Large intestine (tissue), 3 donors: ENCODE data around the gene LRRC10B. TPM values are rescaled to one million over a fixed set of nuclear protein-coding genes. Genes with fewer than 3 reads are reported as not detected.
A peak's percentile ranks its signal among the peaks of the same experiment; 100 is the strongest.
"Not testable (repeated sequence)": the region's sequence is repeated elsewhere in the genome, so short reads cannot be mapped to it uniquely, and the experiment has no call there.

Experiments used
- DNase-seq, 2 donors: peaks; one replicate each; pipeline versions ENCODE4 v3.0.0 to v3.0.0-alpha.2; 2013
- H3K27ac ChIP-seq: one replicate; pipeline ENCODE4 v1.5.1; 2013; ENCODE audit warnings: low read length
- H3K27me3 ChIP-seq: 2 replicates; pipeline ENCODE4 v1.6.1; 2013; ENCODE audit warnings: low read length; ENCODE audit not compliant: control insufficient read depth, insufficient read depth
- H3K36me3 ChIP-seq: 2 replicates; pipeline ENCODE4 v1.6.1; 2013; ENCODE audit warnings: low read length; ENCODE audit not compliant: control insufficient read depth, insufficient read depth
- H3K4me1 ChIP-seq: one replicate; pipeline ENCODE4 v1.6.1; 2013; ENCODE audit warnings: low read length; ENCODE audit not compliant: control insufficient read depth, insufficient read depth
- H3K4me3 ChIP-seq: one replicate; pipeline ENCODE4 v1.5.1; 2013; ENCODE audit warnings: low read length
- H3K9me3 ChIP-seq: one replicate; pipeline ENCODE4 v1.6.1; 2013; ENCODE audit warnings: mild to moderate bottlenecking, low read depth, low read length, moderate library complexity; ENCODE audit not compliant: control insufficient read depth
- WGBS: methylation state at CpG from one replicate; pipeline ENCODE4 v1.1.5; 2013; ENCODE audit warnings: low lambda C conversion rate; ENCODE audit not compliant: insufficient coverage; 5-methylcytosine and 5-hydroxymethylcytosine counted together
- polyA plus RNA-seq: library from polyadenylated mRNA; unstranded; fragments of 120-200 nt; gene quantifications from one replicate; pipeline ENCODE4 v1.2.1, GENCODE V29; 2013

LRRC10B gene
- polyA plus RNA-seq, 1 donor = 1.3 TPM

- no peak overlapping the region for H3K27ac ChIP-seq
- WGBS = no CpG with 5 or more reads among the region's 1 CpG
- no peaks in the 10 kb centered on the region for H3K27me3 ChIP-seq
- H3K9me3 ChIP-seq = no peaks in the 10 kb centered on the region
- DNase-seq = no peak
- H3K4me1 ChIP-seq = peaks cover 11% of the 10 kb centered on the region
- H3K36me3 ChIP-seq = peaks cover 5% of the 10 kb centered on the region
- no peak overlapping the region for H3K4me3 ChIP-seq
These were observed 33.1 kb upstream of the LRRC10B start for GRCh38 chr11:61475433-61475832.

- Histone ChIP-seq H3K9me3 (no peaks in the 10 kb centered on the region), H3K27me3 (no peaks in the 10 kb centered on the region), H3K4me1 (peaks cover 16% of the 10 kb centered on the region), H3K36me3 (no peaks in the 10 kb centered on the region), H3K27ac (no peak overlapping the region), H3K4me3 (no peak overlapping the region)
- no CpG with 5 or more reads among the region's 3 CpGs for WGBS
- no peak for DNase-seq
These were observed 32.2 kb upstream of the LRRC10B start for GRCh38 chr11:61476371-61476770.

DNA sequence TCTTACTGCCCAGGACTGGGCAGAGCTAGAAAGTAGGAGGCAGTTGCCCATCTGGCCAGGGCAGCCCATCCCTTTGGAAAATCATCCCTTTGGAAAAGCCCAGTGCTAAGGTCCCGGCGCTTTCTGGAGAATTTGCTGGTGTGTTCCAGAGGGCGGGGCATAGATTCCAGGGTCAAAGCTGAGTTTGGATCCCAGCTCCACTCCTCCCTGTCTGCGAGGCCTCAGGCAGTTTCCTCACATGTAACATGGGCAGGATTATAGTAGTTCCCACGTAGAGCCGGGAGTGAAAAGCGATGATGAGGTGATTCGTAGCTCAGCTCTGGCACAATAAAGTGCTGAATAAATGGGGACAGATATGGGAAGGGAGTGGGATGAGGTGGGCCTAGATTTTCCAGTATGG lies 31.4 kb upstream of the LRRC10B start:
- Histone ChIP-seq H3K9me3 (no peaks in the 10 kb centered on the region), H3K4me3 (no peak overlapping the region), H3K27me3 (no peaks in the 10 kb centered on the region), H3K27ac (no peak overlapping the region), H3K36me3 (no peaks in the 10 kb centered on the region), H3K4me1 (peaks cover 16% of the 10 kb centered on the region)
- 40% methylated on average over 1 of the region's 8 CpGs for WGBS
- DNase-seq = no peak

DNA sequence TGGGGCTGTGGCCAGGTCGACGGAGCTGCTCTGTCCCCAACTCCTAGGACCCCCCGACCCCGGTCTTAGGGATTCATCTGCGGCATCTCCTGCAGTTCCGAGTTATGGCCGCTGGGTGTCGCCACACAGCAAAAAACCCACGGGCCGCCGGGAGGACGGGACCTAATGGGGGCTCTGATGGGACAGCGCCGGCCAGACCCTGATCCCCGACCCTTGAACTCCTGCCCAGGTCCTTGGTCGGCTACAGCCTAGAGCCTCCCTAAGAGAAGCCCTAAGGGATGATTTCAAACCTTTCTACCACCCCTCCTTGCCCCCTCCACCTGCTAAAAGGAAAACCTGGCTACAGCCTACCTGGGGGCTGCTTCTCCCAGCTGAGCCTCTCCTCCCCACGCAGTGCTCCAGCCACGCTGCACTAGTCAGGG lies 30.8 kb upstream of the LRRC10B start:
- H3K4me1 ChIP-seq = peaks cover 16% of the 10 kb centered on the region
- H3K36me3 ChIP-seq = no peaks in the 10 kb centered on the region
- WGBS = no CpG with 5 or more reads among the region's 18 CpGs
- H3K27ac ChIP-seq = no peak overlapping the region
- no peaks in the 10 kb centered on the region for H3K27me3 ChIP-seq
- DNase-seq = no peak
- H3K9me3 ChIP-seq = no peaks in the 10 kb centered on the region
- no peak overlapping the region for H3K4me3 ChIP-seq

DNA sequence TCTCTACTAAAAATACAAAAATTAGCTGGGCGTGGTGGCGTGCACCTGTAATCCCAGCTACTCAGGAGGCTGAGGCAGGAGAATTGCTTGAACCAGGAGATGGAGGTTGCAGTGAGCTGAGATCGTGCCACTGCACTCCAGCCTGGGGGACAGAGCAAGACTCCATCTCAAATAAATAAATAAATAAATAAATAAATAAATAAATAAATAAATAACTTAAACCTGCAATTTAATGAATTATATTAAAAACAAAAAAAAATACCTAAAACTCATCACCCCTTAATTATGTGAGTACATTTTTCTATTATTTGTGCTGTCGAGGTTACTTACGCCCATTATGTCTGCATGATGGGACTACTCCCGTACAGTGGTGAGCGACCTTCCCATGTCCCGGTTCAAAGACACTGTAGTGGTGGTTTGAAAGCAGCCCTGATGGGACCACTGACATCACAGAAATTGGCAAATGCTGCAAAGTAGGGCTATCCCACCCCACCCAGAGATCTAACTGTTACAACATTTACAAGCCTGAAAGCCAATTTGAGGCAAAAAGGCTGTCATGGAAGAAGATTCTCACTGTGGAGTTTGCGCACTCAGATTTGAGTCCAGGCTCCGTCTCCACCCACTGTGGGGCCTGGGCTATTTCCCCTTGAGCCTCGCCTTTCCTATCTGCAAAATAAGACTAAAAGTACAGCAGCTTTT lies 29.0 kb upstream of the LRRC10B start:
- WGBS = 74% methylated on average over 3 of the region's 11 CpGs
- peaks cover 16% of the 10 kb centered on the region for H3K4me1 ChIP-seq
- H3K27me3 ChIP-seq, DNase-seq, H3K9me3 ChIP-seq, H3K36me3 ChIP-seq, H3K4me3 ChIP-seq, H3K27ac ChIP-seq: not testable (repeated sequence)

- no peak for DNase-seq
- no peaks in the 10 kb centered on the region for H3K9me3 ChIP-seq
- no peak overlapping the region for H3K4me3 ChIP-seq
- no peaks in the 10 kb centered on the region for H3K27me3 ChIP-seq
- peaks cover 16% of the 10 kb centered on the region for H3K4me1 ChIP-seq
- 50% methylated on average over 1 of the region's 15 CpGs for WGBS
- no peak overlapping the region for H3K27ac ChIP-seq
- no peaks in the 10 kb centered on the region for H3K36me3 ChIP-seq
These were observed 28.1 kb upstream of the LRRC10B start for GRCh38 chr11:61480261-61480993.

- peaks cover 16% of the 10 kb centered on the region for H3K4me1 ChIP-seq
- no peak overlapping the region for H3K27ac ChIP-seq
- no peak overlapping the region for H3K4me3 ChIP-seq
- WGBS = no CpG with 5 or more reads among the region's 7 CpGs
- H3K36me3 ChIP-seq = no peaks in the 10 kb centered on the region
- peak; percentile 32 to 47 for DNase-seq
- no peaks in the 10 kb centered on the region for H3K27me3 ChIP-seq
- H3K9me3 ChIP-seq = no peaks in the 10 kb centered on the region
These were observed 27.6 kb upstream of the LRRC10B start for GRCh38 chr11:61480994-61481335.

DNA sequence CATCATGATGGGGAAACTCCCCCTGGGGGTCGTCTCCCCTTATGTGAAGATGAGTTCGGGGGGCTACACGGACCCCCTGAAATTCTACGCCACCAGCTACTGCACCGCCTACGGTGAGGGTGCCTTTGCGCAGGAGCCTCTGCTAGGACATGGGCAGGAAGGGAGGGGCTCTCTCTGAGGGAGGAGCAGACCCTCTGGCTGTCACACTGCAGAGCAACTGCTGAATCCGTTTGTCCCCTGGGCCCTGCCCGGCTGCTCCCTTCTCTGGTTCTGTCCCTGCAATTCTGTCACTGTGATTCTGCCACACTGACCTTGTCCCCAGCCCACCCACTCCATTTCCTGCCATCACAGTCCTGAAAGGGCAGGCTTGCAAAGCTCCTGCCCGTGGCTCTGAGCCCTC lies 26.7 kb upstream of the LRRC10B start:
- WGBS = no CpG with 5 or more reads among the region's 10 CpGs

GRCh38 chr11:61482513-61482912 lies 26.0 kb upstream of the LRRC10B start:
- Histone ChIP-seq H3K36me3 (no peaks in the 10 kb centered on the region), H3K9me3 (no peaks in the 10 kb centered on the region), H3K27me3 (no peaks in the 10 kb centered on the region), H3K27ac (no peak overlapping the region), H3K4me1 (peaks cover 10% of the 10 kb centered on the region), H3K4me3 (no peak overlapping the region)
- no CpG with 5 or more reads among the region's 7 CpGs for WGBS
- DNase-seq = no peak

More for the DNA sequence above, 26.7 kb upstream of the LRRC10B start:
- no peaks in the 10 kb centered on the region for H3K36me3 ChIP-seq
- H3K4me3 ChIP-seq = no peak overlapping the region
- no peaks in the 10 kb centered on the region for H3K27me3 ChIP-seq
- H3K4me1 ChIP-seq = peaks cover 16% of the 10 kb centered on the region
- no peak for DNase-seq
- no peak overlapping the region for H3K27ac ChIP-seq
- H3K9me3 ChIP-seq = no peaks in the 10 kb centered on the region

- Histone ChIP-seq H3K27ac (no peak overlapping the region), H3K4me3 (no peak overlapping the region), H3K9me3 (no peaks in the 10 kb centered on the region), H3K27me3 (no peaks in the 10 kb centered on the region), H3K36me3 (no peaks in the 10 kb centered on the region), H3K4me1 (peaks cover 19% of the 10 kb centered on the region)
- DNase-seq = no peak
- no CpG with 5 or more reads among the region's 11 CpGs for WGBS
These were observed 24.0 kb upstream of the LRRC10B start for GRCh38 chr11:61484541-61484940.

DNA sequence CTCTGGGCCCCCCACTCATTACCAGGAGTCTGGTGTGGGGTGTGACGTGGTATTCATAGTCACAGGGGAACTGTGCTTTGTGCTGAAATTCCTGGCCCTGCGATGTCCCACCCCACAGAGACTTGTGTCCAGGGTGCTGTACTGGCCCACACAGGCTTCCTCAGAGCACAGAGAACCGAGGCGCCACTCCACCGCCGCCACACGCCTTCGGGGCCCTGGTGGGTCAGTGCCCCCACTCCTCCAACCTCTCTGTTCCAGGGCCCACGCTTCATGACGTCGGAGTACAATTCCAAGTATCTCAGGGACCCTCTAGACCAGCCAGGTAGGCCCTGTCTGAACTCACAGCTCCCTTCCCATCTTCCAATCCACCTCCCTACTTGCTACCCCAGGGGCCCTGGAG lies 23.5 kb upstream of the LRRC10B start:
- H3K36me3 ChIP-seq = no peaks in the 10 kb centered on the region
- H3K27ac ChIP-seq = no peak overlapping the region
- no peaks in the 10 kb centered on the region for H3K27me3 ChIP-seq
- WGBS = no CpG with 5 or more reads among the region's 11 CpGs
- H3K9me3 ChIP-seq = no peaks in the 10 kb centered on the region
- DNase-seq = no peak
- H3K4me1 ChIP-seq = peaks cover 25% of the 10 kb centered on the region
- H3K4me3 ChIP-seq = no peak overlapping the region
